Left ventricle myocardium superior (tissue), 1 donor: ENCODE measurements around the gene ARL2. TPM values are rescaled to one million over a fixed set of nuclear protein-coding genes. Genes with fewer than 3 reads are reported as not detected.
"Not testable (repeated sequence)": the region's sequence is repeated elsewhere in the genome, so short reads cannot be mapped to it uniquely, and the experiment has no call there.

ENCODE experiments used
- ATAC-seq: fragments of 200-7000 bp; cut with Tn5 transposase; one replicate; pipeline ENCODE4 v1.9.1; 2020; ENCODE audit warnings: mild to moderate bottlenecking, moderate library complexity
- DNase-seq: peaks from one replicate; pipeline ENCODE4 v3.0.0-alpha.2; 2020
- intact Hi-C: fragments of 100-400 bp; cut with micrococcal nuclease; formaldehyde crosslinking; loops from one replicate; pipeline ENCODE4 v1.11.0; 2022
- total RNA-seq: library from RNA; stranded (reverse); fragmentation: NEBNext Ultra II Directional; extraction: Animal tissue kit (Norgen Biotek cat#: 25700); gene quantifications from one replicate; pipeline ENCODE4 v1.2.1, GENCODE V29; 2021
- donor health status: DM: no; HTN: yes; CAD: no; lungs with severe emphysema.

ARL2 gene
- total RNA-seq, 1 donor from 2014 or later: 115 TPM

GRCh38 chr11:65002706-65003105 lies 11.3 kb upstream of the ARL2 start:
- intact Hi-C loops: no loop called here
- DNase-seq (no peak), ATAC-seq (no peak)

DNA sequence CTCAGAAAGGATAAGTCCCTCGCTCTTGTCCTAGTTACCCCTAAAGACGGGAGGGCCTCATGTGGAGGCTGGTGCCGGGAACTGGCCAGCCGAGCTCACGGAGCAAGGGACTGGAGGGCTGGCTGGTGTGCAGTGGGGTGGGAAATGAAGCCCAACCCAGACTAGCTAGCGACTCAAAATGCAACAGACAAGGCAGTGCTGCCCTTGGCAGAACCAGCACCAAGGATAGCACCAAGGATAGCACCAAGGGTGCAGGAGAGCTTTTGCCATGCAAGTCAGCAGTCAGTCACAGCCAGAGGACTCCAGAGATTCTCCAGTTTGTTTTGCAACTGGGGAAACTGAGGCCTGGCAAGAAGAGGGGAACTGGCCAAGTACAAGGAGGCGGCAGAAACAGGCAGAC lies 10.7 kb upstream of the ARL2 start:
- DNase-seq (no peak), ATAC-seq (no peak)
- intact Hi-C loops: no loop called here

GRCh38 chr11:65003968-65004367 lies 10.0 kb upstream of the ARL2 start:
- ATAC-seq, DNase-seq, intact Hi-C loops: not testable (repeated sequence)

GRCh38 chr11:65008016-65008415 lies 5.9 kb upstream of the ARL2 start:
- intact Hi-C loops: no loop called here
- DNase-seq (no peak), ATAC-seq (no peak)

DNA sequence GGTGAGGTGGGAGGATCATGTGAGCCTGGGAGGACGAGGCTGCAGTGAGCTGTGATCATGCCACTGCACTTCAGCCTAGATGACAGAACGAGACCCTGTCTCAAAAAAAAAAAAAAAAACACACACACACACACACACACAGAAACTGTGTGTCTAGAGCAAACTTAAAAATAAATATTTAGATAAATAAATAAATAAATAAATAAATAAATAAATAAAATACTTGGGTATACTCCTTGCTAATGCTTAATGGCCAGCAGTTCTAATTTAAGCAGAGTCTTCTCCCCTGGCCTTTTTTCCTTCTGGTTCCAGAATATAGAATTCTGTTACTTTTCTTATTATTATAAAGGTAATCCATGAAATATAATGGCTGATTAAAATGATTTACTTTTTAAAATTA lies 5.1 kb upstream of the ARL2 start:
- ATAC-seq: no peak
- no peak for DNase-seq
- intact Hi-C loops: no loop called here

DNA sequence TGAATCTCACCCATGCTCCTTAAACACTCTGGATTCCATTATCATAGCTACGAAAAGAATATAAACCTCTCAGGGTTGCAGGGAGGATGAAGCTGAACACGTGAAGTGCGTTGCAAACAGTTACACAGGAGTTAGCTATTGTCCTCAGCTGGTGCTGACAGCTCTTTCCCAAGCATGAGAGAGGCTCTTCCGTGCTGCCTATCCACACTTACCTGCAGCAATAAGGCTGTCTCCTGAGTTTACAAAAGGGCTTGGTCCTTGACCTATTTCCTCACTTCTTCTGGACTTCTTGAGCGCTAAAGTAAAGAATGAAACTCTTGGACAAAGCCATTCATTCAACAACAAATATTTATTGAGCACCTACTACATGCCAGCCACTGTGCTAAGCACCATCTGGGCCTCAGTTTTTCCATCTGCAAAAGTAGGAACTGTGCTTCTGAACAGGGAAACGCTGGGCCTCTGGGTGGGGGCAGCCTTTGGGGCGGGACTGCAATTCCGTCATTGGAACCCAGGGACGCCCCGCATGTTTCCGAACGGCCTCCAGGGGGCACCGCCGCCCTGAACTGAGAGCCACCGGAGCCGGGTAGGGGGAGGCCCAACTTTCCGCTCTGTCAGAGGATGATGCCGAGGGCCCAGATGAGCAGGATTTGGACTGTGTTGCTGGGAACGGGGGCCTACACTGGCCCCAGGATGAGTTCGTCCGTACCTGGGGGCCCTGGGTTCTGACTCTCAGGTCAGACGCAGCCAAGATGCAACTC lies 651 bp upstream of the ARL2 start:
- intact Hi-C loops: no loop called here
- DNase-seq: peak; percentile 94

GRCh38 chr11:65014726-65015227 lies 817 bp downstream of the ARL2 start:
- DNase-seq (no peak), ATAC-seq (no peak)
- intact Hi-C loops: no loop called here

More for the DNA sequence above, 651 bp upstream of the ARL2 start:
- peak; percentile 92 for ATAC-seq

GRCh38 chr11:65016705-65017104 lies 2.7 kb downstream of the ARL2 start:
- ATAC-seq (no peak), DNase-seq (no peak)
- intact Hi-C loops: no loop called here

- DNase-seq (no peak), ATAC-seq (no peak)
- intact Hi-C loops: no loop called here
Observed at GRCh38 chr11:65017937-65018336, 4.0 kb downstream of the ARL2 start.

GRCh38 chr11:65019824-65020223 lies 5.9 kb downstream of the ARL2 start:
- intact Hi-C loops: no loop called here
- ATAC-seq: no peak
- no peak for DNase-seq

- intact Hi-C loops: no loop called here
- no peak for ATAC-seq
Observed at GRCh38 chr11:65021003-65021402, 7.0 kb downstream of the ARL2 start.

DNA sequence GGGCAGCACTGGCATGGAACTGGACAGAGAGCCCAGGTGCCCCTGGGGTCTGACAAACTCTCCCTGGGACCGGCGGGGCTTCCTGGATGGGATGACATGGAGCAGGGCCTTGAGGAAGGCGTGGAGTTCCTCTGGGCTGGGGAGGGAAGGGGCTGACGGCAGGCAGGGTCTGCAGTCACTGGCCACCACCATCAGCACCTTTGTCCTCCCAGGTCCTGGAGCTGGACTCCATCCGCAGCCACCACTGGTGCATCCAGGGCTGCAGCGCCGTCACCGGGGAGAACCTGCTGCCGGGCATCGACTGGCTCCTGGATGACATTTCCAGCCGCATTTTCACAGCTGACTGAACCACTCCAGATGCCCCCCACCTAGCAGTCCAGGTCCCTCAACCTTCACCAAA lies 7.5 kb downstream of the ARL2 start:
- ATAC-seq (no peak), DNase-seq (no peak)
- intact Hi-C loops: no loop called here

More at GRCh38 chr11:65021003-65021402, 7.0 kb downstream of the ARL2 start:
- no peak for DNase-seq

DNA sequence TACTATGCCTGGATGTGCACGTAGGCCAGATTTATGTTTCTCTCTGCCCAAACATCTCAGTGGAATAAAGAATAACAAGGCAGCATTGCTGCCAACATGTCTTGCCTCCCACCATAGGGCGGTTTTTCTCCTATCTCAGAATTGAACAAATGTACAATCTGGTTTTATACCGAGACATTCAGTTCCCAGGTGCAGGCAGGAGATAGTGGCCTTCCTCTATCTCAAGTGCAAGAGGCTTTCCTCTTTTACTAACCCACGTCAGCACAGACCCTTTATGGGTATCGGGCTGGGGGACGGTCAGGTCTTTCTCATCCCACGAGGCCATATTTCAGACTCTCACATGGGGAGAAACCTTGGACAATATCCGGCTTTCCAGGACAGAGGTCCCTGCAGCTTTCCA lies 9.5 kb downstream of the ARL2 start:
- intact Hi-C loops, ATAC-seq, DNase-seq: not testable (repeated sequence)

DNA sequence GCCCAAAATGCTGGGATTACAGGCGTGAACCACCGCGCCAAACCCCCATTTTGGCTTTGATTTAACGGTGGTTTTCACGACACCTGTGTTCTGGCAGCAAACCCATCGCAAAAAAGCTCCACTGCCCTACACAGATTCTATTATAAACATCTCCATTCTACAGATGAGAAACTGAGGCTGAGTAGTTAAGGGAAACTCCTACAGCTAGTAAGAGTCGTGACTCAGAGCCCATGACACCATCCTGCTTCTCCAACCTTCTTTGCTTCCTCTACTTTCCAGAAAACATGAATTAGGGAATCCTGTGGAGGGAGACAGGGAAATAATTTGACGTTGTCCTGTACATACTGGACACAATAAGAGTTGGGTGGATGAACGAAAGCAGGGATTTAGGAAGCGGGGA lies 12.8 kb downstream of the ARL2 start:
- intact Hi-C loops: no loop called here
- no peak for ATAC-seq

DNA sequence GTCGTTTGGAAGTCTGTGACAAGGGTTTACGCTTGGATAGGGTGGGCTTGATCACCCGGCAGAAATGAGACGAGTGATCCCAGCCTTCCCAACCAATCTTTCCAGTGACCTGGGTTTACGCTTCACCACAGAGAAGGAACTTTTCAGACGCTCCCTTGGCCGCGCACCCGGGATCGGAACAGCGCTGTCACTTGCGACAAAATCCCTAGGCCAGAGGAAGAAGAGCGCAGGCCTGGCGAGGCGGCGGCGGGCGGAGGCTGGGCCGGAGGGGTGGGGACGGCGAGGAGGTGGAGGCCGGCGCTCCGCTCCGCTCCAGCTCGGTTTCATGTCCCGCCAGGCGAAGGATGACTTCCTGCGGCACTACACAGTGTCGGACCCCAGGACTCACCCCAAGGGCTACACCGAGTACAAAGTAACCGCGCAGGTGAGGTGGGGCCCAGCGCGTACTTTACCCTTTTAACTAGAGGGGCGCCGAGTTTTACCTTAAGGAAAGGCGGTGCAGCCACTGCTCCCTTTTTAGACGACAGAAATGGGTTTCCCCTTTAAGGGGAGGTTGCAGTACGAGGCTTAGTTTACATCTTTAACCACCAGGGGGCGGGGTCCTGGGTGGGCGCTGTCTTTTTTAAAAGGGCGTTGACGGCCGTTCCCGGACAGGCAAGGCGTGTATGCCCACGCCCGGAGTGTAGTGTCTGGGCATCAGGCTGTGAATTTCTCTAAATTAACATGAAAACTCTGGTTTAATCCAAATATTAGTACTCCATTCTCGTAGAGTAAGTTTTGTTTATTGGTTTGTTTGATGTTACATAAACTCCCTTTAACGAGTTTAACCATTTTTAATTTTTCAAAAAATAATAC lies 13.5 kb downstream of the ARL2 start, which contains the start of gene SNX15:
Gene SNX15, plus strand, starts transcription at position 227 of the 855 bp plus-strand sequence. Its CDS starts 99 bp downstream, at position 326.
- peak; percentile 99 for ATAC-seq
- peak; percentile 95 for DNase-seq
- intact Hi-C loops: no loop called here

More for the DNA sequence above, 12.8 kb downstream of the ARL2 start:
- no peak for DNase-seq

DNA sequence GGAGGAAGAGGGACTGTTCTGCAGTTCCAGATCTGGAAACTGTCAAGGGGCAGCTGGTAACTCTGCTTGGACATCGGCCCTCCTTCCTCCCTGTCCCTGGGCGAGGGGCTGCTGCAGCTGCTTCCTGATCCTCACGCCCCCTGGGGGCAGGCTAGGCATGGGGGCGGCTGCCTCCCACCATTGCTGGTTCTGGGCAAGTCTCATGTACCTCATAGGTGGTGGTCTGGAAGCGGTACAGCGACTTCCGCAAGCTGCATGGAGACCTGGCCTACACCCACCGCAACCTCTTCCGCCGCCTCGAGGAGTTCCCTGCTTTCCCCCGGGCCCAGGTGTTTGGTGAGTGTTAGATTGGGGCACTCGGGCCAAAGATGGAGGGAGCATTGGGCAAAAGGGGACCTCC lies 18.3 kb downstream of the ARL2 start:
- no peak for ATAC-seq
- DNase-seq: no peak
- intact Hi-C loops: no loop called here

DNA sequence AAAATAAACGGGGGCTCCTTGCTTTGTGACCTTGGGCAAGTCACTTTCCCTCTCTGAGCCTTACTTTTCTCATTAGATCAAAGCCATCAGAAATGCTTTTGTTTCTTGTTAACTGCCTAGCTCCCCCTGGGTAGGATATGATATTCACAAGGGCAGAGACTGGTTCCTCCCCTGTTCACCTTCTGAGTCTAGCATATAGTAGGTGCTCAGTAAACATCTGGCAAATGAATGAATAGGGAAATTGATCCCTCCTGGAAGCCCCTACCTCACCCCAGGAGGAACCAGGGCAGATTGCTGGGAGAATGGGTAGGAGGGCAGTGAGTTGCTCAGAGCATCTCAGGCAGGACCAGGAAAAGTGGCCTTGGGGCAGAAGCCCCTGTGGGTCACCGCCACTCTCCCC lies 20.5 kb downstream of the ARL2 start:
- ATAC-seq (no peak), DNase-seq (no peak)
- intact Hi-C loops: no loop called here

GRCh38 chr11:65035579-65035978 lies 21.6 kb downstream of the ARL2 start:
- ATAC-seq (no peak), DNase-seq (no peak)
- intact Hi-C loops: no loop called here

GRCh38 chr11:65036931-65037330 lies 23.0 kb downstream of the ARL2 start:
- peak; percentile 83 for DNase-seq
- intact Hi-C loops: no loop called here

DNA sequence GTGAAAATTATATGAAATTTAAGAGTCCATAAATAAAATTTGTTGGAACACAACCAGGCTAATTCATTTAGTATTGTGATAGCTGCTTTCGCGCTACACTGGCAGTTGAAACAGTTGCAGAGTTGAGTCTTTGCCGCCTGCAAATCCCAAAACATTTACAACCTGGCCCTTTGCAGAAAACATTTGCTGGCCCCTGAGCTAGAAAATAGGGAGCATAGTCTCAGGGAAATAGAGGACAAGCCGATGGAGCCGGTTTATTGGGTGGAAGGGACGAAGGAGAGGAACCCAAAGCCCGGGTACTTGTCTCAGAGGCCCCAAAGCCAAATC lies 26.5 kb downstream of the ARL2 start:
- ATAC-seq (no peak), DNase-seq (no peak)
- intact Hi-C loops: no loop called here

More at GRCh38 chr11:65036931-65037330, 23.0 kb downstream of the ARL2 start:
- ATAC-seq: no peak
